Measurements from ENCODE around the gene ANO2.
"Not testable (repeated sequence)": the region's sequence is repeated elsewhere in the genome, so short reads cannot be mapped to it uniquely, and the experiment has no call there.

ANO2 gene

GRCh38 chr12:5548152-5548943 is 396.7 kb downstream of the ANO2 start:
- H3K27ac ChIP-seq (ENCODE audit: low read length) = no peak overlapping the region
- DNase-seq (ENCODE audit: low read depth, low spot score) = no peak
- H3K36me3 ChIP-seq (ENCODE audit: control insufficient read depth, insufficient read depth, low read length) = no peaks in the 10 kb centered on the region
- no CpG with 5 or more reads among the region's 8 CpGs for WGBS (ENCODE audit: insufficient coverage, insufficient read length)
- no peaks in the 10 kb centered on the region for H3K4me1 ChIP-seq (ENCODE audit: control insufficient read depth, insufficient read depth, low read length)
- H3K9me3 ChIP-seq (ENCODE audit: control insufficient read depth, insufficient read depth, low read length) = no peaks in the 10 kb centered on the region
- no peak overlapping the region for H3K4me3 ChIP-seq (ENCODE audit: low read length)
- H3K27me3 ChIP-seq (ENCODE audit: control insufficient read depth, insufficient read depth, low read length) = no peaks in the 10 kb centered on the region

GRCh38 chr12:5546616-5547015 is 398.4 kb downstream of the ANO2 start:
- no peaks in the 10 kb centered on the region for H3K4me1 ChIP-seq (ENCODE audit: control insufficient read depth, insufficient read depth, low read length)
- H3K36me3 ChIP-seq (ENCODE audit: control insufficient read depth, insufficient read depth, low read length) = no peaks in the 10 kb centered on the region
- no peak overlapping the region for H3K27ac ChIP-seq (ENCODE audit: low read length)
- no peak overlapping the region for H3K4me3 ChIP-seq (ENCODE audit: low read length)
- H3K27me3 ChIP-seq (ENCODE audit: control insufficient read depth, insufficient read depth, low read length) = no peaks in the 10 kb centered on the region
- no CpG with 5 or more reads among the region's 6 CpGs for WGBS (ENCODE audit: insufficient coverage, insufficient read length)
- no peaks in the 10 kb centered on the region for H3K9me3 ChIP-seq (ENCODE audit: control insufficient read depth, insufficient read depth, low read length)
- DNase-seq (ENCODE audit: low read depth, low spot score) = no peak

DNA sequence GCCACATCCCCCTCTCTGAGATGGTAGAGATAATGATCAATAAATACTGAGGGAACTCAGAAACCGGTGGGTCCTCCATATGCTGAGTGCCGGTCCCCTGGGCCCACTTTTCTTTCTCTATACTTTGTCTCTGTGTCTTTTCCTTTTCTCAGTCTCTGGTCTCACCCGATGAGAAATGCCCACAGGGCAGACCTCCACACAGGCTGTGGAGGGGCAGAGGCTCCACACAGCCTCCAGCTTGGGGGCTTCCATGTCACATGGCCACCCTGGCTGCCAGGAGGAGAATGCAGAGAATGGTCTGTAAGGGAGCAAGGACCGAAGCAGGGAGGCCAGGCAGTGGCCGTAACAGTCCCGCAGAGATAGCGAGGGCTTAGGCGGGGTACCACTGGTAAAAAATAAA is 407.3 kb downstream of the ANO2 start:
- Histone ChIP-seq H3K36me3 (ENCODE audit: control insufficient read depth, insufficient read depth, low read length) (no peaks in the 10 kb centered on the region), H3K9me3 (ENCODE audit: control insufficient read depth, insufficient read depth, low read length) (no peaks in the 10 kb centered on the region), H3K27ac (ENCODE audit: low read length) (no peak overlapping the region), H3K4me1 (ENCODE audit: control insufficient read depth, insufficient read depth, low read length) (no peaks in the 10 kb centered on the region), H3K4me3 (ENCODE audit: low read length) (no peak overlapping the region), H3K27me3 (ENCODE audit: control insufficient read depth, insufficient read depth, low read length) (no peaks in the 10 kb centered on the region)
- no CpG with 5 or more reads among the region's 8 CpGs for WGBS (ENCODE audit: insufficient coverage, insufficient read length)
- no peak for DNase-seq (ENCODE audit: low read depth, low spot score)

DNA sequence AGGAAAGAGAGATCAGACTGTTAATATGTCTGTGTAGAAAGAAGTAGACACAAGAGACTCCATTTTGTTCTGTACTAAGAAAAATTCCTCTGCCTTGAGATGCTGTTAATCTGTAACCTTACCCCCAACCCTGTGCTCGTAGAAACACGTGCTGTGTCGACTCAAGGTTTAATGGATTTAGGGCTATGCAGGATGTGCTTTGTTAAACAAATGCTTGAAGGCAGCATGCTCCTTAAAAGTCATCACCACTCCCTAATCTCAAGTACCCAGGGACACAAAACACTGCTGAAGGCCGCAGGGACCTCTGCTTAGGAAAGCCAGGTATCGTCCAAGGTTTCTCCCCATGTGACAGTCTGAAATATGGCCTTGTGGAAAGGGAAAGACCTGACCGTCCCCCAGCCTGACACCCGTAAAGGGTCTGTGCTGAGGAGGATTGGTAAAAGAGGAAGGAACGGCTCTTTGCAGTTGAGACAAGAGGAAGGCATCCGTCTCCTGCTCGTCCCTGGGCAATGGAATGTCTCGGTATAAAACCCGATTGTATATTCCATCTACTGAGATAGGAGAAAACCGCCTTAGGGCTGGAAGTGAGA is 407.9 kb downstream of the ANO2 start:
- H3K9me3 ChIP-seq (ENCODE audit: control insufficient read depth, insufficient read depth, low read length); DNase-seq (ENCODE audit: low read depth, low spot score); H3K4me1 ChIP-seq (ENCODE audit: control insufficient read depth, insufficient read depth, low read length); H3K27me3 ChIP-seq (ENCODE audit: control insufficient read depth, insufficient read depth, low read length); H3K27ac ChIP-seq (ENCODE audit: low read length); H3K4me3 ChIP-seq (ENCODE audit: low read length); H3K36me3 ChIP-seq (ENCODE audit: control insufficient read depth, insufficient read depth, low read length): not testable (repeated sequence)
- WGBS (ENCODE audit: insufficient coverage, insufficient read length) = no CpG with 5 or more reads among the region's 13 CpGs

DNA sequence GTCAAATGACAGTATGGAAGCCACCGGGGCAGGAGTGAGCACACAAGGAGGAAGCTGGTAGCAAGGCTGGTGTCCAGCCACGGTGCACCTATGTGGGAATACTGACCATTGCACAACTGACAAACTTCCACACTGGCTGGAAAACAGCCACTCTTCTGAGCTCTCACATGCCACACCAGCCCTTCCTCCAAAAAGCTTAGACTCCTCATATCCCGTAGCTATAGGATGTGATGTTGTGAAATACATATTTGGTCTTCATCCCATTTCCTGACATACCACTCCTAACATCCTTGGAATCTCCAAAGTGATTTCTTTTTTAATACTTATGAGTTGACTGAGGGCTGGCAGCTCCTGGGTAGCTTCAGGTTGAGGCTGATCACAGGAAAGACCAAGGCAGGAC is 409.5 kb downstream of the ANO2 start:
- no peak for DNase-seq (ENCODE audit: low read depth, low spot score)
- H3K27me3 ChIP-seq (ENCODE audit: control insufficient read depth, insufficient read depth, low read length) = no peaks in the 10 kb centered on the region
- H3K27ac ChIP-seq (ENCODE audit: low read length) = no peak overlapping the region
- no peak overlapping the region for H3K4me3 ChIP-seq (ENCODE audit: low read length)
- no peaks in the 10 kb centered on the region for H3K9me3 ChIP-seq (ENCODE audit: control insufficient read depth, insufficient read depth, low read length)
- H3K4me1 ChIP-seq (ENCODE audit: control insufficient read depth, insufficient read depth, low read length) = no peaks in the 10 kb centered on the region
- WGBS (ENCODE audit: insufficient coverage, insufficient read length) = no CpG with 5 or more reads among the region's 3 CpGs
- no peaks in the 10 kb centered on the region for H3K36me3 ChIP-seq (ENCODE audit: control insufficient read depth, insufficient read depth, low read length)

DNA sequence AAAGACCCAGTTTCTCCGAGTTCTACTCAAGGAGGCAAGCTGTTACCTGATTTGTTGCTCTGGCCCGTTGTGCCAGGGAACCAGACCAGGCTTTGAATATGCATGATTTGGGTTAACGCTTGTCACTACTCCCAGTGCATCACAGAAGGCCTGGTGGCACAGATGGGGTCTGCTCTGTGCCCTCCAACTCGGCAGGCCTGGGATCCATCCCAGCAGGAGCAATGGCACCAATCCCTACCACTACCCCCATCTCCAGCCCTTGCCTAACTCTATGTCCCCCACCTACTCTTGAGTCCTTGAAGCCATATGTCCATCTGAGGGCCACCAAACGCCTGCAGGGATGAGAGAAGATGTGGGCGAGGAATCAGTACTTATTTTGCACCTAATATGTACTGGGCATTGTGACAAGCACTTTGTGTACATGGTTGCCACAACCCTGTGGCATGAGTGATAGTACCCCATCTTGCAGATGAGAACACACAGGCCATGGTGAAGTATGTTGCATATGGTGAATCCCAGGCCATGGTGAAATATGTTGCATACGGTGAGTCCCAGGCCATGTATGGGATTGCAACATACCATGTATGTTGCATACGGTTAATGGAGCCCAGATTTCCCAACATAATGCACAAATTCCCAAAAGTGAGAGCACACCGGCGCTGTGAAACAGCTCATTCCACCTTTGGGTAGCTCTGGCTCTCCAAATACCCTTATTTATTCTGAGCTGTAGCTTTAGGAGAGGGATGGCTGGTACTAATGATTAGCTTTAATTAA is 410.4 kb downstream of the ANO2 start:
- Histone ChIP-seq H3K27ac (ENCODE audit: low read length) (no peak overlapping the region), H3K36me3 (ENCODE audit: control insufficient read depth, insufficient read depth, low read length) (no peaks in the 10 kb centered on the region), H3K4me1 (ENCODE audit: control insufficient read depth, insufficient read depth, low read length) (no peaks in the 10 kb centered on the region), H3K9me3 (ENCODE audit: control insufficient read depth, insufficient read depth, low read length) (no peaks in the 10 kb centered on the region), H3K4me3 (ENCODE audit: low read length) (no peak overlapping the region), H3K27me3 (ENCODE audit: control insufficient read depth, insufficient read depth, low read length) (no peaks in the 10 kb centered on the region)
- no peak for DNase-seq (ENCODE audit: low read depth, low spot score)
- no CpG with 5 or more reads among the region's 10 CpGs for WGBS (ENCODE audit: insufficient coverage, insufficient read length)

DNA sequence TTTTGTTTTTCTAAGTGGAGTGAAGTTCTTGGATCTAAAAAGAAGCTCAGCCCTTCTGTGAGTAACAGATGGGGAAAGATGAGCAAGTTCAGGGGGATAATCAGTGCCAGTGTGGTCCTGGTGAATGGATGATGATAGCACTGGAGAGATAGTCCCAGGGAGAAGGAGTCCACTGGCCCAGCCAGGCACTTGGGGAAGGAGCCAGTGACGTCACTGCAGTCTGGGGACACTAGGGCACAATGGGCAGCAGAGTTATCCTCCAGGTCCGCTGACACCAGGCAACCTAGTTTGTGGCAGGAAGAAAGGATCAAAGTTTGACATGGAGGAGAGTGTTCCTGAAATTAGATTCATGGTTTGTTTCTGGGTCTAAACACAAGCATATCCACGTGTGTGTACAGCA is 411.7 kb downstream of the ANO2 start:
- Histone ChIP-seq H3K36me3 (ENCODE audit: control insufficient read depth, insufficient read depth, low read length) (no peaks in the 10 kb centered on the region), H3K4me1 (ENCODE audit: control insufficient read depth, insufficient read depth, low read length) (no peaks in the 10 kb centered on the region), H3K27me3 (ENCODE audit: control insufficient read depth, insufficient read depth, low read length) (no peaks in the 10 kb centered on the region), H3K27ac (ENCODE audit: low read length) (no peak overlapping the region), H3K4me3 (ENCODE audit: low read length) (no peak overlapping the region), H3K9me3 (ENCODE audit: control insufficient read depth, insufficient read depth, low read length) (no peaks in the 10 kb centered on the region)
- WGBS (ENCODE audit: insufficient coverage, insufficient read length) = no CpG with 5 or more reads among the region's 3 CpGs
- DNase-seq (ENCODE audit: low read depth, low spot score) = no peak

DNA sequence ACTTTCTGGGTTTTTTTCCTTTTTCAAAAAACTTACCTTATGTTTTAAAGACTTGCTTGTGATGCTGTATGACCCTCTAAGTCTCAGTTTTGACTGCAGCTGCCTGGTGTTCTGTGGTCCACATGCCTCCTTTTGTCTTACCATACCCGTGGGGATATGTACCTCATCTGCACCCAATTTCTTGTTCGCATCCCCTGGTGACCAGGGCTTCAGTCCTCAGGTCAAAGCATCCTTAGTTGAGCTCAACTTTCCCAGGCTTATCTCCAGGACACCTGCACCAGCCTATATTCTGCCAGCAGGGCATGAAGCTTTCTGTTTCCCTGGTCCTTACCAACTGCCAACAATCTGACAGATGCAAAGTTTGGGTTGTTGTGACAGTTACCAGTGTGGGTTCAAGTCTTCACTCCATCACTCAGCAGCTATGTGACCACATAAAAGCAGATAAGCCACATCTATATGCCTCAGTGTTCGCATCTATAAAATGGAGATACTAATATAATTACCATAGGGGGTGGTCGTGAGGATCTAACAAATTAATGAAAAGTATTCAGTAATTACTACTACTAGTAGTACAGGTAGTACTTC is 419.2 kb downstream of the ANO2 start:
- Histone ChIP-seq H3K27ac (ENCODE audit: low read length) (no peak overlapping the region), H3K4me3 (ENCODE audit: low read length) (no peak overlapping the region), H3K9me3 (ENCODE audit: control insufficient read depth, insufficient read depth, low read length) (no peaks in the 10 kb centered on the region), H3K4me1 (ENCODE audit: control insufficient read depth, insufficient read depth, low read length) (no peaks in the 10 kb centered on the region), H3K36me3 (ENCODE audit: control insufficient read depth, insufficient read depth, low read length) (no peaks in the 10 kb centered on the region), H3K27me3 (ENCODE audit: control insufficient read depth, insufficient read depth, low read length) (no peaks in the 10 kb centered on the region)
- no peak for DNase-seq (ENCODE audit: low read depth, low spot score)
- whole genome bisulfite sequencing (ENCODE audit: insufficient coverage, insufficient read length) = no CpG with 5 or more reads among the region's 4 CpGs

GRCh38 chr12:5524769-5525436 is 420.2 kb downstream of the ANO2 start:
- Histone ChIP-seq H3K4me3 (ENCODE audit: low read length) (no peak overlapping the region), H3K27me3 (ENCODE audit: control insufficient read depth, insufficient read depth, low read length) (no peaks in the 10 kb centered on the region), H3K27ac (ENCODE audit: low read length) (no peak overlapping the region), H3K9me3 (ENCODE audit: control insufficient read depth, insufficient read depth, low read length) (no peaks in the 10 kb centered on the region), H3K36me3 (ENCODE audit: control insufficient read depth, insufficient read depth, low read length) (no peaks in the 10 kb centered on the region), H3K4me1 (ENCODE audit: control insufficient read depth, insufficient read depth, low read length) (no peaks in the 10 kb centered on the region)
- no peak for DNase-seq (ENCODE audit: low read depth, low spot score)
- WGBS (ENCODE audit: insufficient coverage, insufficient read length) = no CpG with 5 or more reads among the region's 15 CpGs

DNA sequence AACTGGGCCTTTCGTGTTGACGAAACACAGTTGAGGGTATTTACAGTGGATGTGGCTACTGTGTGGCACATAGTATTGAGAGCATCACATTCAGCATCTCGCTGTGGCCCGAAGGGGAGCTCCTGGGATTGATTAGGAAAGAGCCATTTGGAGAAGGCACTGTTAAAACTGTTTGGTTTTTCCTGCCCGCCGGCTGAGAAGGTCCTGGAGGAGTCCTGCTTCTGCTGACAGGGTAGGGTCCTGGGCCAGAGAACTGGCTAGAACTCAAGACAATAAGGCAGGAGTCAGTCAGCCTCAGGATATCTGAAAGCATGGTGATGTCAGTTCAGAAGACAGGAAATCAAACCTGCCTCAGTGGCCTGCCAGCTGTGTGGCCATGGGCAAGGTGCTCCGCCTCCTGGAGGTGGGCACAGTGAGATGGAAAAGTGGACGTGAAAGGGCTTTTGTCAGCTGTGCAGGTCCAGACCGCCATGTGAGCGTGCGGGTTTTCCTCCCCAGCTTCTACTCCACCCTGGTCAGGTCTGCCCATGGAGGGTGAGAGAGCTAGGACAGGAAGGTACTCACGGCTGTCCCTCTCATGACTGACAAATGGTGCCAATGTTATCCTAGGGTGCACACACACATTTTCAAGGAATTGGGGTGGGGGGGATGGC is 420.8 kb downstream of the ANO2 start:
- WGBS (ENCODE audit: insufficient coverage, insufficient read length) = no CpG with 5 or more reads among the region's 12 CpGs
- DNase-seq (ENCODE audit: low read depth, low spot score) = no peak
- no peak overlapping the region for H3K27ac ChIP-seq (ENCODE audit: low read length)
- H3K4me3 ChIP-seq (ENCODE audit: low read length) = no peak overlapping the region
- H3K27me3 ChIP-seq (ENCODE audit: control insufficient read depth, insufficient read depth, low read length) = no peaks in the 10 kb centered on the region
- H3K4me1 ChIP-seq (ENCODE audit: control insufficient read depth, insufficient read depth, low read length) = no peaks in the 10 kb centered on the region
- H3K36me3 ChIP-seq (ENCODE audit: control insufficient read depth, insufficient read depth, low read length) = no peaks in the 10 kb centered on the region
- no peaks in the 10 kb centered on the region for H3K9me3 ChIP-seq (ENCODE audit: control insufficient read depth, insufficient read depth, low read length)
